ENCODE data around the gene FREM1. TPM values are rescaled to one million over a fixed set of nuclear protein-coding genes. Genes with fewer than 3 reads are reported as not detected.

The FREM1 gene
- total and polyA plus RNA-seq, 2 of the 13 experiments (the other 11 are each of a cell fraction or from before 2014, with no cell fraction given): 64.3 to 202 TPM

DNA sequence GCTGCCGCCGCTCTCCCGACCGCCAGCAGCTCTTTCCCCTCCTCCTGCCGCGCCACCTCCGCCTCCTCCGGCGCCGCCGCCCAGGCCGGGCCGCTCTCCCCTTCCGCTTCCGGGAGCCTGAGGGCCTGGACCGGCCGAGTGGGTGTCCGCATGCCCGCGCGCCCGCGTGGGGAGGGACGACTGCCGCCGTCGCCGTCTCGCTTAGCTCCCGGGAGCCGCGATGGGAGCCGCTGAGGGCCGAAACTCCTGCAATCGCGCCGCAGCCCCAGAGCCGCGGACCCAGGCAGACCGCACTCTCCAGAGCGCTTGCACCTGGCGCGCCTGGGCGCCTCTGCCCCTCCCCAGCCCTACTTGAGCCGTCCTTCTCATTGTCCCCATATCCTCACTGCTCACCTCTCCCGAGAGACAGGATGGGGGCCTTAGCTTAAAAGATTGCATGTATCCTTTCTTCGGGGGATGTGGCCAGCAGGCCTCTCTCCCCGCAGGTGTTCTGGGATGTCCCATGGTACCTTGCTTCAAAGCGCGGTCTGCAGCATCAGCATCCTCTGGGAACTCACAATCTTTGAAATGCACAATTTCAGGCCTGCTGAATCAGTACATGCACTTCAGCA is 216.9 kb downstream of the FREM1 start, which contains the start of gene ZDHHC21 (continued):
- TF ChIP-seq, protein P1, sequence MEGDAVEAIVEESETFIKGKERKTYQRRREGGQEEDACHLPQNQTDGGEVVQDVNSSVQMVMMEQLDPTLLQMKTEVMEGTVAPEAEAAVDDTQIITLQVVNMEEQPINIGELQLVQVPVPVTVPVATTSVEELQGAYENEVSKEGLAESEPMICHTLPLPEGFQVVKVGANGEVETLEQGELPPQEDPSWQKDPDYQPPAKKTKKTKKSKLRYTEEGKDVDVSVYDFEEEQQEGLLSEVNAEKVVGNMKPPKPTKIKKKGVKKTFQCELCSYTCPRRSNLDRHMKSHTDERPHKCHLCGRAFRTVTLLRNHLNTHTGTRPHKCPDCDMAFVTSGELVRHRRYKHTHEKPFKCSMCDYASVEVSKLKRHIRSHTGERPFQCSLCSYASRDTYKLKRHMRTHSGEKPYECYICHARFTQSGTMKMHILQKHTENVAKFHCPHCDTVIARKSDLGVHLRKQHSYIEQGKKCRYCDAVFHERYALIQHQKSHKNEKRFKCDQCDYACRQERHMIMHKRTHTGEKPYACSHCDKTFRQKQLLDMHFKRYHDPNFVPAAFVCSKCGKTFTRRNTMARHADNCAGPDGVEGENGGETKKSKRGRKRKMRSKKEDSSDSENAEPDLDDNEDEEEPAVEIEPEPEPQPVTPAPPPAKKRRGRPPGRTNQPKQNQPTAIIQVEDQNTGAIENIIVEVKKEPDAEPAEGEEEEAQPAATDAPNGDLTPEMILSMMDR (CRISPR knock-in tag; IDR thresholded peaks at IDR 0.05): no peak
- TF ChIP-seq FOXJ3 (CRISPR knock-in tag; IDR thresholded peaks at IDR 0.05; ENCODE audit: borderline replicate concordance) (no peak), ZNF703 (CRISPR knock-in tag; IDR thresholded peaks at IDR 0.05; ENCODE audit: borderline replicate concordance) (no peak), USF2 (IDR thresholded peaks at IDR 0.05; ENCODE audit: low read depth, low read length) (no peak), USF2 (CRISPR knock-in tag; IDR thresholded peaks at IDR 0.05; ENCODE audit: borderline replicate concordance) (no peak), ATRX (CRISPR knock-in tag; IDR thresholded peaks at IDR 0.05; ENCODE audit: borderline replicate concordance) (no peak), ZBTB46 (CRISPR knock-in tag; IDR thresholded peaks at IDR 0.05; ENCODE audit: borderline replicate concordance) (no peak), ELF3 (CRISPR knock-in tag; IDR thresholded peaks at IDR 0.05) (peak; percentile 63), MIER2 (CRISPR knock-in tag; IDR thresholded peaks at IDR 0.05) (no peak), ZMAT3 (CRISPR knock-in tag; conservative IDR thresholded peaks at IDR 0.05) (peak; percentile 85), REPIN1 (CRISPR knock-in tag; IDR thresholded peaks at IDR 0.05; ENCODE audit: borderline replicate concordance, low read depth) (peak; percentile 50; the same call in 1 of the 2 replicates), SUZ12 (IDR thresholded peaks at IDR 0.05; ENCODE audit: low read depth, low read length) (no peak), ZNF605 (CRISPR knock-in tag; IDR thresholded peaks at IDR 0.05) (0 out of 2 replicates have a peak, but pooled peaks have one; percentile 50), ARNT2 (CRISPR knock-in tag; IDR thresholded peaks at IDR 0.05; ENCODE audit: low read depth) (peak; percentile 65), ZNF775 (CRISPR knock-in tag; IDR thresholded peaks at IDR 0.05; ENCODE audit: borderline replicate concordance) (no peak), ZNF543 (CRISPR knock-in tag; IDR thresholded peaks at IDR 0.05) (peak; percentile 57; the same call in 1 of the 2 replicates), ZNF670 (CRISPR knock-in tag; IDR thresholded peaks at IDR 0.05; ENCODE audit: borderline replicate concordance) (peak; percentile 43; the same call in 1 of the 2 replicates)
- TF ChIP-seq, protein P2, sequence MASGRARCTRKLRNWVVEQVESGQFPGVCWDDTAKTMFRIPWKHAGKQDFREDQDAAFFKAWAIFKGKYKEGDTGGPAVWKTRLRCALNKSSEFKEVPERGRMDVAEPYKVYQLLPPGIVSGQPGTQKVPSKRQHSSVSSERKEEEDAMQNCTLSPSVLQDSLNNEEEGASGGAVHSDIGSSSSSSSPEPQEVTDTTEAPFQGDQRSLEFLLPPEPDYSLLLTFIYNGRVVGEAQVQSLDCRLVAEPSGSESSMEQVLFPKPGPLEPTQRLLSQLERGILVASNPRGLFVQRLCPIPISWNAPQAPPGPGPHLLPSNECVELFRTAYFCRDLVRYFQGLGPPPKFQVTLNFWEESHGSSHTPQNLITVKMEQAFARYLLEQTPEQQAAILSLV (CRISPR knock-in tag; IDR thresholded peaks at IDR 0.05; ENCODE audit: borderline replicate concordance): peak; percentile 77; the same call in 1 of the 2 replicates
- TF ChIP-seq, protein P3, sequence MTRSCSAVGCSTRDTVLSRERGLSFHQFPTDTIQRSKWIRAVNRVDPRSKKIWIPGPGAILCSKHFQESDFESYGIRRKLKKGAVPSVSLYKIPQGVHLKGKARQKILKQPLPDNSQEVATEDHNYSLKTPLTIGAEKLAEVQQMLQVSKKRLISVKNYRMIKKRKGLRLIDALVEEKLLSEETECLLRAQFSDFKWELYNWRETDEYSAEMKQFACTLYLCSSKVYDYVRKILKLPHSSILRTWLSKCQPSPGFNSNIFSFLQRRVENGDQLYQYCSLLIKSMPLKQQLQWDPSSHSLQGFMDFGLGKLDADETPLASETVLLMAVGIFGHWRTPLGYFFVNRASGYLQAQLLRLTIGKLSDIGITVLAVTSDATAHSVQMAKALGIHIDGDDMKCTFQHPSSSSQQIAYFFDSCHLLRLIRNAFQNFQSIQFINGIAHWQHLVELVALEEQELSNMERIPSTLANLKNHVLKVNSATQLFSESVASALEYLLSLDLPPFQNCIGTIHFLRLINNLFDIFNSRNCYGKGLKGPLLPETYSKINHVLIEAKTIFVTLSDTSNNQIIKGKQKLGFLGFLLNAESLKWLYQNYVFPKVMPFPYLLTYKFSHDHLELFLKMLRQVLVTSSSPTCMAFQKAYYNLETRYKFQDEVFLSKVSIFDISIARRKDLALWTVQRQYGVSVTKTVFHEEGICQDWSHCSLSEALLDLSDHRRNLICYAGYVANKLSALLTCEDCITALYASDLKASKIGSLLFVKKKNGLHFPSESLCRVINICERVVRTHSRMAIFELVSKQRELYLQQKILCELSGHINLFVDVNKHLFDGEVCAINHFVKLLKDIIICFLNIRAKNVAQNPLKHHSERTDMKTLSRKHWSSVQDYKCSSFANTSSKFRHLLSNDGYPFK (CRISPR knock-in tag; IDR thresholded peaks at IDR 0.05; ENCODE audit: borderline replicate concordance): no peak
